Tibial artery (tissue), 4 donors: Measurements from ENCODE around the gene MUCL1.
A peak's percentile ranks its signal among the peaks of the same experiment; 100 is the strongest.

ENCODE experiments used
- DNase-seq, 2 donors: peaks; one replicate each; pipeline ENCODE4 v3.0.0-alpha.2; 2019
- H3K27ac ChIP-seq, 2 donors: fragments of 200-600 bp; sonication (generic) in 1 of 2; 1 replicate in 1 of 2; 2 replicates in 1 of 2; pipeline ENCODE4 v1.5.1; 2018 to 2019; ENCODE audit warnings: mild to moderate bottlenecking in 1 of 2
- H3K27me3 ChIP-seq, 2 donors: fragments of 200-600 bp; sonication (generic) in 1 of 2; one replicate each; pipeline versions ENCODE4 v1.5.1 to v1.6.0; 2016 to 2019
- H3K36me3 ChIP-seq, 3 donors: fragments of 200-600 bp; sonication (generic) in 2 of 3; one replicate each; pipeline ENCODE4 v1.5.1; 2016 to 2019; ENCODE audit warnings: mild to moderate bottlenecking in 2 of 3
- H3K4me1 ChIP-seq, 4 donors: fragments of 200-600 bp; sonication (generic) in 2 of 4; 1 replicate in 3 of 4; 2 replicates in 1 of 4; pipeline ENCODE4 v1.5.1; 2016 to 2019
- H3K4me3 ChIP-seq, 2 donors: fragments of 200-600 bp; sonication (generic) in 1 of 2; 1 replicate in 1 of 2; 2 replicates in 1 of 2; pipeline ENCODE4 v1.5.1; 2018 to 2019; ENCODE audit warnings: mild to moderate bottlenecking in 2 of 2
- H3K9me3 ChIP-seq, 3 donors: fragments of 200-600 bp; sonication (generic) in 1 of 3; one replicate each; pipeline ENCODE4 v1.5.1; 2016 to 2019
- intact Hi-C: fragments of 100-400 bp; cut with DNase I; formaldehyde crosslinking; loops from one replicate; pipeline ENCODE4 v1.15.0; 2023; ENCODE audit warnings: low total_unique reads
- TF ChIP-seq, protein P1 (sequence below), 2 experiments: fragments of 200-600 bp in 1 of 2; fragments of 450-650 bp in 1 of 2; IDR thresholded peaks; one replicate each; pipeline ENCODE4 v1.5.1; 2017 to 2019; ENCODE audit warnings: antibody characterized with exemption in 2 of 2, mild to moderate bottlenecking in 1 of 2, moderate library complexity in 1 of 2

Gene MUCL1, protein sequence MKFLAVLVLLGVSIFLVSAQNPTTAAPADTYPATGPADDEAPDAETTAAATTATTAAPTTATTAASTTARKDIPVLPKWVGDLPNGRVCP

DNA sequence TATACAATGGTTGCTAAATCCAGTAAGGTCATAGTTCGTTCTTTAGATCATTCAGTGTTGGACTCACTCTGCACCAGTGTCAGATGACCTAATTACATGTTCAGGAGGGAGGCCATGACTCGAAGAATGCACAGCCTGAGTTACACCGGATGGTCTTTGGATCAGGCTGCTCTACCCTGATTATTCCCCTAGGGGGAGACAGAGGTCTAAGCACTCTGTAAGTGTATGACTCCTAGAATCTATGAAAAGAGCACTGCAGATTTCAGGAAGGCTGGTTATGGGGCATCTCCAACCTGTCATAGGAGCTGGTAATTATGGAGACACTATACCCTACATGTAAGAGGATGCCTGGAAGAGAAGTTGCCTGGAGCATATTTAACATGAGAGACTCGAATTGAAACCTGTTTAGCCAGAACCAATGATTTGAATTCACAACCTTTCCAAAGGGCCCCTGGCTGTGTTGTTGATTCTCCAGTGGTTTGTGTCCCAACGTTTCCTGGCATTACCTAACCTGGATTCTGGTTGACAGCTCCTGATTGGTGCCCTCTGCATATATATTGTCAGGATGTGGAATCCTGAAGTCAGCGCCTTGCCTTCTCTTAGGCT is at the start of gene MUCL1:
Gene MUCL1, plus strand, starts transcription at position 584 of the 606 bp plus-strand sequence. CDS start 67 bp downstream, outside the sequence.
- Histone ChIP-seq H3K36me3 (no peaks in the 10 kb centered on the region), H3K27ac (no peak within 1 kb of the TSS), H3K4me3 (no peak within 1 kb of the TSS), H3K4me1 (no peaks in the 10 kb centered on the region), H3K27me3 (no peaks in the 10 kb centered on the region), H3K9me3 (no peaks in the 10 kb centered on the region)
- peak in 1 of 2 donors; percentile 29 for DNase-seq
- intact Hi-C loops: no loop called here
- TF ChIP-seq, protein P1, sequence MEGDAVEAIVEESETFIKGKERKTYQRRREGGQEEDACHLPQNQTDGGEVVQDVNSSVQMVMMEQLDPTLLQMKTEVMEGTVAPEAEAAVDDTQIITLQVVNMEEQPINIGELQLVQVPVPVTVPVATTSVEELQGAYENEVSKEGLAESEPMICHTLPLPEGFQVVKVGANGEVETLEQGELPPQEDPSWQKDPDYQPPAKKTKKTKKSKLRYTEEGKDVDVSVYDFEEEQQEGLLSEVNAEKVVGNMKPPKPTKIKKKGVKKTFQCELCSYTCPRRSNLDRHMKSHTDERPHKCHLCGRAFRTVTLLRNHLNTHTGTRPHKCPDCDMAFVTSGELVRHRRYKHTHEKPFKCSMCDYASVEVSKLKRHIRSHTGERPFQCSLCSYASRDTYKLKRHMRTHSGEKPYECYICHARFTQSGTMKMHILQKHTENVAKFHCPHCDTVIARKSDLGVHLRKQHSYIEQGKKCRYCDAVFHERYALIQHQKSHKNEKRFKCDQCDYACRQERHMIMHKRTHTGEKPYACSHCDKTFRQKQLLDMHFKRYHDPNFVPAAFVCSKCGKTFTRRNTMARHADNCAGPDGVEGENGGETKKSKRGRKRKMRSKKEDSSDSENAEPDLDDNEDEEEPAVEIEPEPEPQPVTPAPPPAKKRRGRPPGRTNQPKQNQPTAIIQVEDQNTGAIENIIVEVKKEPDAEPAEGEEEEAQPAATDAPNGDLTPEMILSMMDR (IDR thresholded peaks at IDR 0.05): peak; percentile 33 to 45

DNA sequence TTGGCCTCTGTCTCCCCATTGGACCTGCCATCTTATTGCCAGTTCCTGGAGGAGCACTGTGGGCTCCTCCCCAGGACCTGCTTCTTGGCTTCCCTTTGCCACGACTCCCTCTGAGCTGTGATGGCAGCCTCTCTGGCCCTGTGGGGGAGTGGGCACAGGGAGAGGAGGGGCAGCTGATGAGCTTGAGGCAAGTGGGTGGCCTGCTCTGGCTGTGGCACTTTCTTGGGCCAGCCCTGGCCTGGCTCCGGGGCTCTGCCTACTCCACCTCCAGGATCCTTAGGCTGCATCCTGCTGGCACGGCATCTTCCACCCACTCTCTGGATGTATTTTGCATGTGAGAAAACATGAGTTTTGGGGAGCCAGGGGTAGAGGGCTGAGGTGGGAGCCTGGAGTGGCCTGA is 32.6 kb upstream of the MUCL1 start:
- Histone ChIP-seq H3K9me3 (no peaks in the 10 kb centered on the region), H3K36me3 (no peaks in the 10 kb centered on the region), H3K4me1 (no peaks in the 10 kb centered on the region), H3K27me3 (no peaks in the 10 kb centered on the region), H3K4me3 (no peak overlapping the region), H3K27ac (no peak overlapping the region)
- no peak for DNase-seq
- intact Hi-C loops: no loop called here
- TF ChIP-seq, protein P1 (IDR thresholded peaks at IDR 0.05): no peak

DNA sequence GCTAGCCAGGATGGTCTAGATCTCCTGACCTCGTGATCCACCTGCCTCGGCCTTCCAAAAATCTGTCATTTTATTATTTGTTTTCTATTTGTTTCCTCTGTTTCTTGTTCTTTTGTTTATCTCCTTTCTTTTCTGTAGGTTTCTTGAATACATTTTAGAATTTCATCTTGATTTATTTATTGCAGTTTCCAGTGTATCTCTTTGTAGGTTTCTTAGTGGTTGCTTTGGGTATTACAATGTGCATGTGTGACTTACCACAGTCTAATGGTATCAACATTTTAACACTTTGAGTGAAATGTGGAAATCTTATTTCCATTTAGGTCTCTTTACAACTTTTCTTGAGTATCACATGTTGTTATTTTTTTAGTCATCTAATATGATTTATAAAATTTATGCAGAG is 29.9 kb upstream of the MUCL1 start:
- H3K4me1 ChIP-seq: no peaks in the 10 kb centered on the region
- TF ChIP-seq, protein P1 (IDR thresholded peaks at IDR 0.05): peak in 1 of 2 experiments; percentile 16
- no peak overlapping the region for H3K4me3 ChIP-seq
- DNase-seq: no peak
- H3K27me3 ChIP-seq: no peaks in the 10 kb centered on the region
- intact Hi-C loops: no loop called here
- H3K36me3 ChIP-seq: no peaks in the 10 kb centered on the region
- no peak overlapping the region for H3K27ac ChIP-seq
- H3K9me3 ChIP-seq: no peaks in the 10 kb centered on the region

DNA sequence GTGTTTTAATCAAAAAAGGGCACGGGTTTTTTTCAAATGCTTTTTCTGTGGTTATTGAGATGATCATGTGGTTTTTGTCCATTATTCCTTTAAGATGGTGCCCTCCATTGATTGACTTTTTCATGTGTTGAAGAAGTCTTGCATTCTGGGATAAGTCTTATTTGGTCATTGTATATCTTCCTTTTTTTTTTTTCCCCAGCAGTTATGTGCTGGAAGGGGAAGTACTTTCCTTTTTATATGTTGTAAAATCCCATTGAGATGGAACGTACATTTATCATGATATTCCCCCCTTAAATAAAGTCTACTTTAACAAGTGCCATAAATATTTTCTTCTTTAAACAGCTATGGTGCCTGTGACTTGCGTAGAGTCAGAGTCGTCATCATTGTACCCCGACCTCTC is 24.8 kb upstream of the MUCL1 start:
- H3K9me3 ChIP-seq: no peaks in the 10 kb centered on the region
- no peaks in the 10 kb centered on the region for H3K36me3 ChIP-seq
- intact Hi-C loops: no loop called here
- no peaks in the 10 kb centered on the region for H3K4me1 ChIP-seq
- H3K4me3 ChIP-seq: no peak overlapping the region
- H3K27me3 ChIP-seq: no peaks in the 10 kb centered on the region
- H3K27ac ChIP-seq: no peak overlapping the region
- TF ChIP-seq, protein P1 (IDR thresholded peaks at IDR 0.05): no peak
- DNase-seq: no peak

DNA sequence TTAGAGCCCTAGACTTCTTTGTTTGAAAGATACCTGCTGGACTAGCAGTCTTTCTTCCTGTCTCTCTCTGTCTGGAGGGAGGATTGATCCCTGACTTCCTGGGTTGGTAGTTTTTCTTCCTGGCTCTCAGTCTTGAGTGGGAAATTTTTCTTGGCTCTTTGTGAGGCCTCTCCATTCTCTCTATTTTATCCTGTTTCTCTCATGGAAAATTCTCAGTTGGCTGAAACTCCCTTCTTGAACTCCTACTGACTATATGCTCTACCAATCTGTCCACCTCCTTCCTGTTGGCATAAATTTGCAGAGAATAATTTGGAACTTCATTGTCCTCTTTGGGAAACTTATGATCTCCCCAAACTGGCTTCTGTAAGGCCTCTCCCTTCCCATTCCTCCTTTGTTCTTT is 24.1 kb upstream of the MUCL1 start:
- intact Hi-C loops: no loop called here
- TF ChIP-seq, protein P1 (IDR thresholded peaks at IDR 0.05): no peak

More for the DNA sequence above, 24.1 kb upstream of the MUCL1 start:
- Histone ChIP-seq H3K4me1 (no peaks in the 10 kb centered on the region), H3K4me3 (no peak overlapping the region), H3K9me3 (no peaks in the 10 kb centered on the region), H3K27ac (no peak overlapping the region), H3K27me3 (no peaks in the 10 kb centered on the region), H3K36me3 (no peaks in the 10 kb centered on the region)
- no peak for DNase-seq
